GM19438 (cell line): Measurements from ENCODE around the gene MAP1B.
A peak's percentile ranks its signal among the peaks of the same experiment; 100 is the strongest.

Experiments used
- ATAC-seq: cut with Tn5 transposase; IDR thresholded peaks from one replicate; pipeline ENCODE4 v1.9.1; 2021; ENCODE audit warnings: low read depth; ENCODE audit not compliant: unreplicated experiment

MAP1B gene

GRCh38 chr5:72212171-72212570, 104.9 kb downstream of the MAP1B start:
- no peak for ATAC-seq

DNA sequence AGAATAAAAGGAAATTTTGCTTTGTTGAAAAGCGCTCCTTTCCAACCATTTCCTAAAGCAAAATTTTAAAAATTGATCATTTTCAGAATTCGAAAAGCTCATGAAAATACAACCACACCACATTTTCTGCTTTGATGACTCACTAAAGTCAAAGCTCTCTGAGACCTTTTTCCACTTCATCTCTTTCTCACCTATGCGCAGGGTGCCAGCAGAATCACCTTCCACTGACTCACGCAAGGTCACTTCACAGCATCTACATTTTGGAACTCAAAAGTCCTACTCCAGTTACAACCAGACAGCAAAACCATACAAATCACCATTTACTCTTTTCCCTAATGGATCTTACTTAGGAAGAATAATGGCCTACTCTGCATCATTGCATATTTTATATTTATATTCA, 106.2 kb downstream of the MAP1B start:
- no peak for ATAC-seq

DNA sequence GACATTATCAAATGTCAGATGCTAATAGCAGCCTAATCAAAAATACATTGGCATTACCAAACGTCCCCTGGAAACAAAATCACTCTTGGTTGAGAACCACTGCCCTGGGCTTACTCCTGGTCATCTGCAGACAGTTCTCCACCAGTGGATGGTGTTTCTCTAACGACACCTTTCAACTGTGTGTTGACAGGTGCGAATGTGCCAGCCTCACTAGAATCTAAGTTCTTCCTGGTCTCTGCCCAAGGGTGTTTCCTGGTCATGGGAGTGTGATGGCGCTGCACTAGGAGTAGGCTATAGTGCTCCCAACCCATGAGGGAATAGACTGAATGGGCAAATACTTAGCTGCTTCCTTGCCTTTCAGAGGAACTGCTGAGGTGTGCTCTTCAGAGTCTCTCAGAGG, 106.9 kb downstream of the MAP1B start:
- no peak for ATAC-seq

GRCh38 chr5:72216756-72217155, 109.5 kb downstream of the MAP1B start:
- ATAC-seq: no peak

GRCh38 chr5:72221099-72221498, 113.8 kb downstream of the MAP1B start:
- no peak for ATAC-seq

DNA sequence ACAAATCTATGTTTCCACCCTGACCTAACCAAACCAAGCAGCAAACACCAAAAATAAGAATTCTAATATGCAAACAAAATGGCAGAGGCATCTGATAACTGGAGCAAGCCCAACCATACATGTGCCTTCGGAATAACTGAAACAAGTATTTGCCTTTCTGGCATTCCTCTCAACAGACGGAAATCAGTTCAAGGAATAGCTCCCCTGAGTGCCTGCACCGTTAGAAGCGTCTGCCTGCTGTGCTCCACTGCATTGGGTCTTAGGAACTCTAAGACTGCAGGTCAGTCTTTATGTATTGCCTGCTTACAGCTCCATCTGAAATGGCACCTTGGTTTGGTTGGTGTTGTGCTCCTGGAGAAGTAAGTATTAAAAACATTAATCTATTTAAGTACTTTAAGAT, 114.3 kb downstream of the MAP1B start:
- ATAC-seq: no peak

DNA sequence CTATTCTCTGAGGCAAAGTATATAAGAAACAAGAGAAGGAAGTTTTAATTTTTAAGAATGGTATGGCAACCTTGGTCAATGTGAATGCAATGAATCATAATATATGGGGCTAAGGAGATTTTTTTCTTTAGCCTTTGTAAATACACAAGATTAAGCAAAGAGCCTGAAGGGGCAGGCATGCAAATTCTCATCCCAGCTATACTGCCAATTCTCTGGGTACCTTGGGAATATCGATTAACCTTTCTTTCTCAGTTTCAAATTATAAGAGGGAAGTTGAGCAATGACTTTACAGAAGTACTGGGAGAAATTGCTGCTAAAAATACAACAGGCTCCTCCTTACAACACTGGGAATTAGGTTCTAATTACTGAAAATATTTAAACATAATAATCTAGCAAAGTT, 115.2 kb downstream of the MAP1B start:
- ATAC-seq: no peak

- ATAC-seq: no peak
Observed at GRCh38 chr5:72223371-72223770, 116.1 kb downstream of the MAP1B start.

DNA sequence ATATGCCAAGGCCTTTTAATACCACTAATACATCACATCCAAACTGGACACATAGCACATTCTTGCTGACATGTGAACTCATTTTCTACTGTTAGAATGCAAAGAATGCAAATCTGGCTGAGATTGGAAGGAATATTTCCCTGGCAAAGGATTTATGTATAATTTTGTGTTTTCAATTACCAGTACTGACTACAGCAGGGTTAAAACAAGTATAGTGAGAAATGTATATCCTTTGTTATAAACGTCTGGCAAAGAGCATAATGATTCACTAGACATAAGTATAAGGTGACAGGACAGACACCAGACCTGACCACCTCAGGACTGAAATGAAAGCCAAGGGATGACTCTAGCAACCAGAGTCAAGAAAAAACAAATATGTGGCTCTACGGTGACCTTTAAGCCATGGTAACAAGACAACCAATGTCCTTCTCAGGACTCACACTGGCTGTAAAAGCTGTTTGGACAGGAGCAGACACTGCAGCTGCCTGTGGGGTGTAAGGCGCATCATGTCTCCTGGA, 117.7 kb downstream of the MAP1B start:
- no peak for ATAC-seq

DNA sequence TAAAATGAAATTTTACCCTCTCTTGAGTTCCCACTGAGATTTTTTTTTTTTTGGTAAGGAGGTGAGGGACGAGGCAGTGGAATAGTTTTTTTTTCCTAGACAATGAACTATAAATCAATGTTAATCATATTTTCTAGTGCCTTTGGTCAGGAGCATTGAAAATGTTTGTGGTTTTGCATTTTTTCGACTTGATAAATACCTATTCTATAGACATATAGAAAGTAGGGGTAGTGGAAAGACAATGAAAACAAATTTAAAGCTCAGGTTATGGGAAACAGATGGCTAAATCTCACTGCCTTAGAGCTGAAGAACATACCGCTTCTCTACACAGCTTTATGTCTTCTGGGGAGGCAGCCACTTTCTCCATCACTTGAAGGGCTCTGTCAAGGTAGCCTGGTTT, 118.5 kb downstream of the MAP1B start:
- ATAC-seq: no peak

- ATAC-seq: no peak
Observed at GRCh38 chr5:72226950-72227349, 119.7 kb downstream of the MAP1B start.

- ATAC-seq: no peak
Observed at GRCh38 chr5:72228960-72229359, 121.7 kb downstream of the MAP1B start.

DNA sequence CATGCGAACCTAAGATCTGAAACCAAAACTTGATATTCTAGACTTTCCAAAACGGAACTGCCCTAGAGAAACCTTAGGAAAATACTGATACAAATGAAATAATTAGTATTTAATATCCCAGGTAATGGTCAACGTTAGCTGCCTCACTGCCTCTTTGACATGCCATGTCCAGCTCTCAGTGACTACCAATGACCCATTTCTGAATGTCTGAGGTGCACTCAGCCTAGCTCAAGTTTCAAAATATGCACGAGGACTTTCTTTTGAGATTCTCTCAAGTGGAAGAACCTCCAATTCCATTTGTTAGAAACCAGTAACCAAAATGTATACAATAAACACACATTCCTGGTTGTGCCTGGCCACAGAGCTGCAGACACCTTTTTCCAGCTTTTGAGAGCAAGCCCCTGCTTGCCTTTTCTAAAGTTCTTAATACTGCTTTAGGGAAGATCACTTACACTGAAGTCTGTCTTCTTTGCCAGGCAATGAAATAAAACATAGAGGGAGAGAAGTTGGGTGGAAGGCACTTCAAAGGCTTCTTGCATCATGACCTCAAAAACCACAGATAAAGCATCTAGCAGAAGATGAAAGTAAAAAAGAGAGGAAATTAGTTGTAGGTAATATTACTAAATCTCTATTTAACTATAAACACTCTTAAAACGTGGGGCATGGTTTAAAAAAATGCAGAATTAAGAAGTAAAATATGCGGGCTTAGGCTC, 124.9 kb downstream of the MAP1B start:
- no peak for ATAC-seq

GRCh38 chr5:72232838-72233237, 125.6 kb downstream of the MAP1B start:
- ATAC-seq: no peak

DNA sequence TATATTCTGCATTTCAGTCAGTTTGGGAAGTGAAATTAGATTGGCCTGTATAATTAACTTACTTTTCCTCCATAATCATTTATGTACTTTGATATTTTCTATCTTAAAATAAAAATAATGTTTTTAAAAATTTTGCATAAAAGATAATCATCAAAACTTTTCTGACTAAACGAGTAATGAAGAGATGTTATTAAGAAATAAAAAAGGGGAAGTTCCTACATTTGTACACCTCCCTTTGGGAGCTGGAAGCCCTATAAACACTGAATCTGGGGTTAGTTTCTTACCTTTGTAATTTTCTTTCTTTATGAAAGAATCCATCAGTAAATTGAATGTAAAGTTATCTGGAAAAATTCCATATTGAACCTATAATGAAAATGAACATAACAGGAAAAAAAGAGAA, 126.6 kb downstream of the MAP1B start:
- no peak for ATAC-seq

DNA sequence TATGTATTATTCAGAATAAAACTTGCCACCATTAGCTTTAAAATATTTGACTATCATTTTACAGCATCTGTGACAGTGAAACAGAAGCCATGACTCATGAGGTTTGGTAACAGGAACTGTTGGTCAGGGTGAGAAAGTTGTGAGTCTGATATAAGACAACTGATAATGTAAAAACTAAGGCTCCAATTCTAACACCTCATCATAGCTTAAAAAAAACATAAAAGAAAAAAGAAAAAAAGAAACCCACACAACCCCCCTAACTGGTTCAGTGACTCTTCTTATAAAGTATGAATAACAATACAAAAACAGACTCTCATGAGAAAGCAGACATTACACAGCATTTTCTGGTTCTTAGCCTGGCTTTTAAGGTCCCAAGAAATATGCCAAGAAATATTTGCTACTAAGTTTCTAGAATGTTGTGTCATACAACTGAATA, 127.0 kb downstream of the MAP1B start:
- peak; percentile 59 for ATAC-seq

DNA sequence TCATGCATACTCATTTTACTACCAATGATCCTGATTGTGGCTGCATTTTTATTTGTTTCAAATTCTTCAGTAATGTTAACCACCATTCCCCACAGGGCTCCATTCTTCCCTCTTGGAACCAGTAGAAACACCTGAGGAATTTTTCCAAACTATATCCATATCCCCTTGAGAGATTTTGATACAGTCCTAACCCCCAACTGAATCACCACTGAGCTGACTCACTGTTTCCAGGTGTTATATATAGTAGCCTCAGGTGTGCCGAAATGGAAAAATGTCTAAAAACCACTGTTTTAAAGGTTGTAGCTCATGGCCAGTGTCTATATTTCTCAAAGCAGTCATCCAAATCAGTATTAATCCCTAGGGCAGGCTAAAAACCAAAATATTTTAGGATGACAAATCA, 127.6 kb downstream of the MAP1B start:
- no peak for ATAC-seq

- no peak for ATAC-seq
Observed at GRCh38 chr5:72235725-72236124, 128.4 kb downstream of the MAP1B start.

- ATAC-seq: no peak
Observed at GRCh38 chr5:72237415-72237814, 130.1 kb downstream of the MAP1B start.

GRCh38 chr5:72237879-72238278, 130.6 kb downstream of the MAP1B start:
- ATAC-seq: no peak

GRCh38 chr5:72238712-72239445, 131.6 kb downstream of the MAP1B start:
- no peak for ATAC-seq
